HG03460 (cell line): Measurements from ENCODE around the gene HLA-DRB1.
A peak's percentile ranks its signal among the peaks of the same experiment; 100 is the strongest.
"Not testable (repeated sequence)": the region's sequence is repeated elsewhere in the genome, so short reads cannot be mapped to it uniquely, and the experiment has no call there.

Experiments used
- ATAC-seq: cut with Tn5 transposase; IDR thresholded peaks from one replicate; pipeline ENCODE4 v1.9.1; 2021; ENCODE audit not compliant: unreplicated experiment

The HLA-DRB1 gene

GRCh38 chr6:32609731-32610640 is 20.3 kb upstream of the HLA-DRB1 start:
- peak; percentile 94 for ATAC-seq

- no peak for ATAC-seq
Measured at GRCh38 chr6:32609391-32609730, 19.7 kb upstream of the HLA-DRB1 start.

DNA sequence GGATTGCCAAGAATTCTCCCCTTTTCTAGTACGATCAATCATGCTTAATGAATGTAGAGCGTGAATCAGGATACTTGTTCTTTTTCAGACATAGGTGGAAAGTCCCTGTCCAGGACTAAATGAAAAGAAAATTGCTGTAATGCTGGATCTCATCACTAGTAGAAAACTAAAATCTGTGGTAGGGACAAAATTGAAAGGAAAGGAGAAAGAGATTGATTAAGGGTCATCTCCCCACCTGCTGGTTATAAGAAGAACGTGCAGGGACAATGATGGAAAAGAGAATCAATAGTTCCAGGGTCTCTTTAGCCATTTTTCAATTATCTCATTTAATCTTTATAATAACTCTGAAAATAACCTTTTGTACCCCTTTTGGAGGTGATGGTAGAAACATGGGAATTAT is 18.7 kb upstream of the HLA-DRB1 start:
- no peak for ATAC-seq

DNA sequence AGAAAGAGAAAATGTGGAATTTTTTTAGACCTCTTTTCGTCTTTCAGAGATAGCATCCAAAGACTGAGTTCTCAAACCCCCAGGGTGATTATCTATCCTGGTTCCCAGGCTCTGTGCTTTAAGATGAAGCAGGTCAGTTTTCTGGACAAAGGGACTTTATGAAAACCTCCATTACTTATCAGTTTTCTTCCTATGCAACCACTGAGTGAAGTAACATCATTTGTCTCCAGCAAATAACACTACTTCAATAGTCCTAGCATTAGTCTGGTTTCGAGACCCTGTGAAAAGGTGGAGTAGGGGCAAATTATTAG is 18.3 kb upstream of the HLA-DRB1 start:
- ATAC-seq: no peak

DNA sequence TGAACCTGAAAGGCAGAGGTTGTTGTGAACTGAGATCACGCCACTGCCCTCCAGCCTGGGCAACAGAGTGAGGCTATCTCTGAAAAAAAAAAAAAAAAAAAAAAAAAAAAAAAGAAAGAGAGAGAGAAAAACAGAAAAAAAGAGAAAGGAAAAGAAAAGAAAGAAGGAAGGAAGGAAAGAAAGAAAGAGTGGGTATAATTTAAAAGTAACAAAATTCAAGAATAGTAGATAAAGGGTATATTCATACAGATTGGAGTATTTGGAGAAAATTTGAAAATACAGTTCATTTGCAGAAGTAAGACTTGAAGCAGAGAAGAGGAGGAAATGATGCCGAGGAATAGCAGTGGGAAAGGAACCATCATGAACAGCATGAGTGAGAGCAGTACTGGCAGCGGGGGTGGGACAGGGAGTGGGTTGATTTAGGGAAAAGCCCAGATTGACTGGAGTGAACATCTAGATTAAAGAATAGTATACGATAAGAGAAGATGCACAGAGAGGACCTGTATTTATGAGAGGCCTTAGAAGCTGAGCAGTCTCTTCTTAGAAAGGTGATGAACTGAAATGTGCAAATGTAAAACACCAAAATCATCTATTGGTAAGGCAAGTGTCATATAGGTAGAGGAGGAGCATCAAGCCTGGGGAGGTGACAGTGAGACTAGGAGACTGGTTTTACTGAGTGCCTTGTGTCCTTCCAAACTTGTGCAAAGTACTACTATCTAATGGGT is 17.8 kb upstream of the HLA-DRB1 start:
- no peak for ATAC-seq

DNA sequence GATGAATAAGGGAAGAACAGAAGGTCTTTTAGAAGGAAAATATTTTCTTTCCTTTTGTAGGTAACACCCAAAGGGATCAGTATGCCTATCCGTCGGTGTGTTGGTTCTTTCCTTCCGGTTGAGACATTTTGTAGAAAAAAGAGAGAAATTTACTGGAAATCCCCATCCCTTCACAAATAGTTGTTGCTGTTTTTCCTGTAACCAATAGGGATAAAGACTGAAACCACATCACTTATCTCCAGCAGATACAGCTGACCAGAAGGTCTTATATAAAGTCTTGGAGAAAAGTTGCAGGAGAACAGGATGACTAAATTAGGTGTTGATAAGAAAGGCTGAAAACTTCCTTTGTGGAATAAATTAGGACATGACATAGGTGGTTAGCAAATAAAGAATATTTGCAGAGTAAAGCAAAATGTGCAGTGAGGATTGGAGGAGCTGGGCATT is 14.8 kb upstream of the HLA-DRB1 start:
- ATAC-seq: no peak

DNA sequence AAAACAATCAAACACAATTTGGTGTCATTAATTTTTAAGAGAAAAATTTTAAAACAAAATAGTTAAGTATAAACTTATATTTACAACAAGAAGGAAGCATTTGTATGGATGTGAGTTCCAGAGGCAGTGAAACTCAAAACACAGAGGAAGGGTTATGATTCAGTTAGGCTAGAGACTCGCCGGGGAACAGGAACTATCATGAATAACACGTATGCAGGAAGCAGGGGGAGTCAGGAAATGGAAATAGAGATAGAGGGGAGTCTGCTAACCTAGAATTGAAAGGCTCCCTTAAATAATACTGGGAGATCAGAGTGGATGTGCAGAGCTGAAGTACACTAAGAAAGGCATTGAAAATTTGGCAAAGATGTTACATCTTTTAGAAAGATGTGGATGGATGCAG is 14.2 kb upstream of the HLA-DRB1 start:
- no peak for ATAC-seq

DNA sequence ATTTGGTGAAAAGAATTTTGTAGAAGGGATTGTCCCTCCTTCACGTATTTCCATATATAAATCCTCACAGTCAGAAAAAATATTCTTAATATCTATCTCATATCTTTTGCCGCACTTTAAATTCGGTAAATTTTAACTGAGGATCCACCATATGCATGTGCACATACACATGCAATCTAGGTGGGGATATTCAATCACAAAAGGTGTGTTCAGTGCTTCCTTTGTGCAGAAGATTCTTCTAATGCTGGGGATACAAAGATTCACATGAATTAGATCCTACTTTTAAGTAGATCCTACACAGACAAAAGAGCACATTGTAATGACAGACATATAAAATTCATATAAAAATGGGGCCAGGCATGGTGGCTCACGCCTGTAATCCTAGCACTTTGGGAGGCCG is 13.6 kb upstream of the HLA-DRB1 start:
- ATAC-seq: no peak

GRCh38 chr6:32602383-32602782 is 12.7 kb upstream of the HLA-DRB1 start:
- no peak for ATAC-seq

DNA sequence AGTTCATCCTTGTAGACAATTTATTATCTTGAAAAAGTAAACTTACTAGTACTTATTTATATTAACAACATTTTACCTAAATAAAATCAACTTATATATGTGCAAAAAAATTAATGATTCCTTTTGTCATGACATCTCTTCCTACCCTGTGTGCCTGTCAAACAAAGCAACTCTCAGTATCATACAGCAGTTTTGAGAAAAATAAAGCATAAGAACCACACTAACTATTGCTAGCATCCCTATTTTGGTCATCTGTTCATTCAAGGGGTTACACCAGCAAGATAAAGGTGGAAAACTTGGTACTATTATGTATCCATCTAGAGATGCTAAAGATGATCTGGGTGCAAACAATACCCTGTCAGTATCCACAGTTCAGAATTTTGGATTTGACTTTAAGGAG is 7.4 kb upstream of the HLA-DRB1 start:
- no peak for ATAC-seq

DNA sequence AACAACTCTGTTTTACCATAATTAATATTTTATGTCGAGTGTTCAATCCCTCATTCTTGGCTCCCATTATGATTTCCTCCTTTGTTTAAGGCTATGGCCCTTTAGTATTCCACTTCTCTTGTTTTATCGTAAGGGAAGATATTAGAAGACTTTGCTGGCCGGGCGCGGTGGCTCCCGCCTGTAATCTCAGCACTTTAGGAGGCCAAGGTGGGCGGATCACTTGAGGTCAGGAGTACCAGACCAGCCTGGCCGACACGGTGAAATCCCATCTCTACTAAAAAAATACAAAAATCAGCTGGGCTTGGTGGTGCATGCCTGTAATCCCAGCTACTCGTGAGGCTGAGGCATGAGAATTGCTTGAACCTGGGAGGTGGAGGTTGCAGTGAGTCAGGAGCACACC is 1.1 kb upstream of the HLA-DRB1 start:
- ATAC-seq: not testable (repeated sequence)

DNA sequence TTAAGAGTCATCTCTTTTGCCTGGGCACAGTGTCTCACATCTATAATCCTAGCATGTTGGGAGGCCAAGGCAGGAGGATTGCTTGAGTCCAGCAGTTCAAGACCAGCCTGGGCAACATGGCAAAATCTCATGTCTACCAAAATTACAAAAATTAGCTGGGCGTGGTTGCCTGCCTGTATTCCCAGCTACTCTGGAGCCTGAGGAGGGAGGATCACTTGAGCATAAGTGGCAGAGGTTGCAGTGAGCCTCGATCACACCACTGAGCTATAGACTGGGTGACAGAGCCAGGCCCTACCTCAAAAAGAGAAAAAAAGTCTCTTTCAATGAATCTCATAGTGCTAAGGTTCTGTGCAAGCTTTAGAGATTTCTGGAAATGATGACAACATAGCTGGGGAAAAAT is 1.5 kb downstream of the HLA-DRB1 start:
- no peak for ATAC-seq

DNA sequence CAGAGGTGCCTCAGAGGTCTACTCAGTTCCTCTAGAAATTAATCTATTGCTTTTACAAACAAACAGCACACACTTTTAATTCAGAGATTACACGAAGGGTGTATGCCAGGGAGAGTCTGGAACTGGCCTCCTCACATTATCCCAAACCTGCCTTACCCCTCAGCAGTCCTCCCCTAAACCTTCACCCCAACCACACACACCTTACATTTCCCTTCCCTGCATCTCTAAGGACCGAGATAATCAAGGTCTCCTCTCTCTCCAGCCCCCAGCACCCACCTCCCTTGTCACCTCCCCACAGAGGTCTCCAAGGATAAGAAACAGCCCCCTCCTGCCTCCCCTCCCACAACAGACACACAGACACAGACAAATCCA is 6.1 kb downstream of the HLA-DRB1 start:
- no peak for ATAC-seq

DNA sequence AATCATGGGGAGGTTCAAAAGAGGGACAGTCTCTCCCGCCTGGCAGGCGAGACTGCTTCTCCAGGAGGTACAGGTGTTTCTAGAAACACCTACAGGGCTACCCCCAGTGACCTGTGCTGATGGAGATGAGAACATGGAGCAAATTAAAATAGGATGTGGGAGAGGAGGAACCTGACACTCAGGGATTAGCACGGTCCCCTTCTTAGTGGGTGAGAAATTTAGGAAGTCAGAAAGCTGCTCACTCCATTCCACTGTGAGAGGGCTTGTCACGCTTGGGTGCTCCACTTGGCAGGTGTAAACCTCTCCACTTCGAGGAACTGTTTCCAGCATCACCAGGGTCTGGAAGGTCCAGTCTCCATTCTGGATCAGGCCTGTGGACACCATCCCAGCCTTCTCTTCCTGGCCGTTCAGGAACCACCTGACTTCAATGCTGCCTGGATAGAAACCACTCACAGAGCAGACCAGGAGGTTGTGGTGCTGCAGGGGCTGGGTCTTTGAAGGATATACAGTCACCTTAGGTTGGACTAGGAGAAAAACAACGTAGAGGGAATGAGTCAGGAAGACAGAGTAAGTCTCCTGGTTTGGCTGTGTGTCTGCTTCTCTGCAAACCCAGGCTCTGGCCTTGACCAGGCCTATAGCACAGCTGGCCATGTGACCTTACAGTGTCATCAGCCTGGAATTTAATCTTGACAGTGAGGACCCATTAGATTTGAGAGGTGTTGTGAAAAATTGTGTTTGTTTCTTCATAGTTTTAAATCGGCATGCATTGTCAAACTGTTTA is 8.1 kb downstream of the HLA-DRB1 start:
- ATAC-seq: no peak

- no peak for ATAC-seq
Measured at GRCh38 chr6:32580593-32580992, 9.1 kb downstream of the HLA-DRB1 start.

GRCh38 chr6:32578962-32579361 is 10.7 kb downstream of the HLA-DRB1 start:
- ATAC-seq: no peak

DNA sequence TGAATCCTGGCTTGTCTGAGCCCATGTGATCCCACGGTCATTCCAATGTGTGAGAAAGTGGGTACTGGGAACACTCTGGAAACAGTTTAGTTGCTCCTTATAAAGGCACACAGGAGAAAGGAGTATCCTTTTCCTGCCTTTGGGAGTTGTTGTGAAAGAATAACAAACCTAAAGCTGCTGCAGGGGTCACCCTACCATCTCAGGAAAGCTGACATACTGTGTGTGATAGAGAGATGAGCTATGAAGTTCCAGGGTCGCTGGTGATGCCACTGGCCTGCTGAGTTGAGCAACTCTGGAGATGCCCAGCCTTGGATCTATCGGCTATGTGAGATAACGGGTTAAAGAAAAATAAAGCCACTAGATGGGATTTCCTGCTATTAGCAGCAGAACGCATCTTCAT is 12.2 kb downstream of the HLA-DRB1 start:
- not testable (repeated sequence) for ATAC-seq

GRCh38 chr6:32576250-32576649 is 13.4 kb downstream of the HLA-DRB1 start:
- no peak for ATAC-seq

DNA sequence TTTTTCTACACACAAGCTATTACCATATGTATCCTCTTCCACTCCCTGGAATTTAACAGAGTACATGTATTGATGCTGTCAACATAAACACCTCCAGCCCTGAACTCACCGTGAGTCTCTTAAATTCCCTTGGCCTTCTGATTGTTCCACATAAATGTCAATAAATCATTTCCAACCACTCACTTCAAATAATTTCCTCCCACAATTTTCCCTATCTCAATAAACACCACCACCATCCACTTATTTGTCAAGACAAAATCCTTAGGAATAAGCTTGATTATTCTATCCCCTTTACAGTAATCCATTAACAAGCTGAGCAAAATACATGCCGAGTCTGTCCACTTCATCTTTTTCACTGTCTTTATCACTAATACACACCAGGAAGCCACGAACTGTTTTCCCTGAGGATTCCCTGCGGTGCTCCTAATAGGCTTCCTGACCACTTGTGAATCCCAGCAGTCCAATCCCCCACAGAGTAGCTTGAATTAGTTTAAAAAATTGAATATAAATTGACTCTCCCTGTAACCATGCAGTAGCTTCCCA is 19.2 kb downstream of the HLA-DRB1 start:
- no peak for ATAC-seq

DNA sequence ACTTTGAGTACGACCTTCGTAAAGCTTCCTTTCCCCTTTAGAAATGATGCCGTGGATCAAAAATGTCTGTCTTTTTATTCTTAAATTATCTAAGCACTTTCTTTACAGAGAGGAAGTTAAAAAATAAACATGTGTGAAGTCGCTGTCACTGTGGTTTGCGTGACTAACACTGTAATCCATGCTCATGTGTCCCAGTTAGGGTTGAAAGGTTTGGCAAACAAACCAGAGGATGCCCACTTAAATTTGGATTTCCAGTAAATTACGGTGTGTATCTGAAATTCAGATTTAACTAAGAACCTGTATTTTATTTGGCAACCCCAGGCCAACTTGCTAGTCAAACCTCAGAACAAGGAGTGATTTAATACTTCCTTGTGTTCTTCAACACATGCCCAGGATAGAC is 21.1 kb downstream of the HLA-DRB1 start:
- ATAC-seq: no peak

- no peak for ATAC-seq
Measured at GRCh38 chr6:32566957-32567356, 22.7 kb downstream of the HLA-DRB1 start.

DNA sequence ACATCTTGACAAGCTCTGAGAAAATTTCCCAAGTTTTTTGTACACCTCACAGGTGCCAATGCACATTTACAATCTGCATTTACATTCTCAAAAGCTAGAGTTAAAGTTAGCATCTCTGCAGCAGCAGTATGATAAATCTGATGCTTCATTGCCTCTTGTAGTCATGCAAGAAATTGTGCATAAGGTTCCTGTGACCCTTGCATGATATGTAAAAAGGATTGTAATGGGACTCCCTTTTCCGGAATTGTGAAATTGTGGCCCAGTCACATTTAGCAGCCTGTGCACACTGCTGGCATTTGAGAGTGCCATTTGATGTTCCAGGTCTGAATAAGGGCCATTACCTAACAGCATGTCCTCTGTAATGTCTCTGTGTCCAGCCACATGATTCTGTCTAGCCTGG is 24.1 kb downstream of the HLA-DRB1 start:
- ATAC-seq: no peak
